HepG2 (cell line): ENCODE measurements around the gene FSTL1. TPM values are rescaled to one million over a fixed set of nuclear protein-coding genes. Genes with fewer than 3 reads are reported as not detected.

Experiments used
- CEBPG ChIP-seq: IDR thresholded peaks from 2 replicates; pipeline ENCODE4 v1.6.1; 2016
- HIVEP1 ChIP-seq: sonication (generic); formaldehyde crosslinking; IDR thresholded peaks from 2 replicates; pipeline ENCODE4 v1.4.0; 2020; ENCODE audit warnings: mild to moderate bottlenecking, missing genetic modification reagents
- MBNL3 ChIP-seq: fragments of 250-450 bp; sonication (Bioruptor Pico); conservative IDR thresholded peaks from 2 replicates; pipeline ENCODE4 v1.8.0; 2022; ENCODE audit warnings: mild to moderate bottlenecking, inconsistent platforms
- MEF2D ChIP-seq: sonication (generic); formaldehyde crosslinking; IDR thresholded peaks from 2 replicates; pipeline ENCODE4 v1.5.1; 2020; ENCODE audit warnings: mild to moderate bottlenecking, missing genetic modification reagents
- PCBP2 ChIP-seq: fragments of 200-400 bp; formaldehyde crosslinking; optimal IDR thresholded peaks from 2 replicates; pipeline ENCODE3; 2018; ENCODE audit warnings: low read length, low read depth; ENCODE audit not compliant: poor library complexity, severe bottlenecking
- RFX1 ChIP-seq: fragments of 450-650 bp; IDR thresholded peaks from 2 replicates; pipeline ENCODE4 v1.6.1; 2017
- SP5 ChIP-seq: IDR thresholded peaks from 2 replicates; pipeline ENCODE4 v1.6.1; 2016; ENCODE audit warnings: low read depth, borderline replicate concordance
- SRSF9 ChIP-seq: fragments of 200-400 bp; formaldehyde crosslinking; IDR thresholded peaks from 2 replicates; pipeline ENCODE4 v1.6.1; 2018; ENCODE audit warnings: borderline replicate concordance, mild to moderate bottlenecking, low read depth, low read length; ENCODE audit not compliant: insufficient read depth, poor library complexity, severe bottlenecking
- TAF15 ChIP-seq: fragments of 200-400 bp; formaldehyde crosslinking; IDR thresholded peaks from one replicate; pipeline ENCODE4 v1.6.1; 2018; ENCODE audit warnings: mild to moderate bottlenecking, low read depth, low read length; ENCODE audit not compliant: poor library complexity, severe bottlenecking
- TBL1XR1 ChIP-seq: fragments of 150-350 bp; IDR thresholded peaks from 2 replicates; pipeline ENCODE4 v1.6.1; 2014; ENCODE audit warnings: borderline replicate concordance, low read length; ENCODE audit not compliant: partially characterized antibody
- ZNF124 ChIP-seq: sonication (generic); formaldehyde crosslinking; IDR thresholded peaks from 2 replicates; pipeline ENCODE4 v1.4.0; 2020; ENCODE audit warnings: missing genetic modification reagents
- ZNF225 ChIP-seq: sonication (generic); formaldehyde crosslinking; IDR thresholded peaks from 2 replicates; pipeline ENCODE4 v1.4.0; 2020; ENCODE audit warnings: mild to moderate bottlenecking, missing genetic modification reagents
- ZNF333 ChIP-seq: sonication (generic); formaldehyde crosslinking; IDR thresholded peaks from 2 replicates; pipeline ENCODE4 v1.4.0; 2020; ENCODE audit warnings: mild to moderate bottlenecking, missing genetic modification reagents, borderline replicate concordance
- ZNF619 ChIP-seq: sonication (generic); formaldehyde crosslinking; IDR thresholded peaks from 2 replicates; pipeline ENCODE4 v1.4.0; 2020; ENCODE audit warnings: mild to moderate bottlenecking, missing genetic modification reagents
- ZNF816 ChIP-seq: sonication (generic); formaldehyde crosslinking; IDR thresholded peaks from 2 replicates; pipeline ENCODE4 v1.8.0; 2022; ENCODE audit warnings: missing genetic modification reagents, mild to moderate bottlenecking, borderline replicate concordance
- ZNF83 ChIP-seq: sonication (generic); formaldehyde crosslinking; IDR thresholded peaks from 2 replicates; pipeline ENCODE4 v1.4.0; 2020; ENCODE audit warnings: missing genetic modification reagents, mild to moderate bottlenecking, borderline replicate concordance
- polyA plus RNA-seq, 8 experiments: library from polyadenylated mRNA; depleted of rRNA in 3 of 8; stranded (reverse) in 7 of 8; unstranded in 1 of 8; fragments of >200 nt; fragmentation: Illumina TruSeq in 4 of 8; extraction: Trizol in 4 of 8; gene quantifications; 2 replicates each; pipeline versions ENCODE4 v1.2.1 to v1.2.3, GENCODE V29; 2011 to 2016; ENCODE audit warnings: low read depth in 4 of 8, missing spikeins in 1 of 8, mixed read lengths in 1 of 8; ENCODE audit not compliant: insufficient read depth in 1 of 8
- total RNA-seq, 5 experiments: library from RNA; depleted of rRNA; stranded (reverse); fragments of >200 nt; fragmentation: Illumina TruSeq; extraction: Trizol; gene quantifications; 2 replicates each; pipeline ENCODE4 v1.2.3, GENCODE V29; 2016; ENCODE audit warnings: low read depth in 1 of 5
- TF ChIP-seq, protein P1 (sequence below): sonication (generic); formaldehyde crosslinking; IDR thresholded peaks from 2 replicates; pipeline ENCODE4 v1.8.1; 2023; ENCODE audit warnings: missing genetic modification reagents, inconsistent platforms, borderline replicate concordance
- TF ChIP-seq, protein P2 (sequence below): sonication (generic); formaldehyde crosslinking; IDR thresholded peaks from 2 replicates; pipeline ENCODE4 v1.5.1; 2020; ENCODE audit warnings: mild to moderate bottlenecking, moderate library complexity, missing genetic modification reagents
- TF ChIP-seq, protein P3 (sequence below): sonication (generic); formaldehyde crosslinking; IDR thresholded peaks from 2 replicates; pipeline ENCODE4 v1.4.0; 2020; ENCODE audit warnings: missing genetic modification reagents
- TF ChIP-seq, protein P4 (sequence below): sonication (generic); formaldehyde crosslinking; IDR thresholded peaks from 2 replicates; pipeline ENCODE4 v1.4.0; 2020; ENCODE audit warnings: missing genetic modification reagents
- TF ChIP-seq, protein P5 (sequence below): sonication (generic); formaldehyde crosslinking; IDR thresholded peaks from 2 replicates; pipeline ENCODE4 v1.8.0; 2022; ENCODE audit warnings: missing genetic modification reagents, mild to moderate bottlenecking, borderline replicate concordance

FSTL1 gene
- total and polyA plus RNA-seq, 2 of the 13 experiments (the other 11 are each of a cell fraction or from before 2014, with no cell fraction given), result 0.07 to 0.29 TPM

DNA sequence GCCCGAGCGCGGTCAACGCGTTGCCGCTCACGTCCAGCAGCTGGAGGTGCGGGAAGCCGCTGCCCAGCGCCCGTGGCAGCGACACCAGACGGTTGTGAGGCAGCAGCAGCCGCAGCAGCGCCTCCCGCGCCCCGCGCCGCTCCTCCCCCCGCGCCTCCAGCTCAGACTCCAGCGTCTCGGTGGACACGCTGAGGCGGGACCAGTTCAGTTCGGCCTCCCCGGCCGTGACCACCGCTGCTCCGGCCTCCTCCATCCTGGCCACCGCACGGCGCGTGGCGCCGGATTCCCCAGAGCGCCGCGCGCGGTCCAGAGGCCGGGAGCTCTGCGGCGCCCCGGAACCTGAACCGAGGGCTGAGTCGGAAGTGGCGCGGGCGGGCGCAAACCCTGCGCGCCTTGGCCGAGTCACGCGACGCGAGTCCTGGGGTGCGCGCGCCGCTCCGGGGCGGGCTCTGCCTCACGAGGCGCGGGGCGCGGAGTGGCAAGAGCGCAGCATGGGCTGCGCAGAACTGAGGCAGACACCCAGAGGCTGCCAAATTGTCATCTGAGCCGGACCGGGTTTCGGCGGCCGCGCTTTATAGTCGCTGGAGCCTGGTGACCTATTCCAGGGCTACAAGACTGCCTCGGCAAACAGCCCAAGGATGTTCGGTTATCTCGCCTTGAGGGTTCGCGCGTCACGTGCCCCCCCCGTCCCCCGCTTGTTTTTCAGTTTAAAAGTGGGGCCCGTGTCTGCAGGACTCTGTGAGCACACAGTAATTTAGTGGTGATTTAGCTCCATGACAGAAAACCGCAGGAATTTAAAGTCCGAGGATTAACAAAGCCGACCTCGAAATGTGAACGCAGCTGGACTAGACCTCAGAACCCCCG is 101.6 kb downstream of the FSTL1 start, which contains the start of gene LRRC58 (continued):
- TF ChIP-seq, protein P1, sequence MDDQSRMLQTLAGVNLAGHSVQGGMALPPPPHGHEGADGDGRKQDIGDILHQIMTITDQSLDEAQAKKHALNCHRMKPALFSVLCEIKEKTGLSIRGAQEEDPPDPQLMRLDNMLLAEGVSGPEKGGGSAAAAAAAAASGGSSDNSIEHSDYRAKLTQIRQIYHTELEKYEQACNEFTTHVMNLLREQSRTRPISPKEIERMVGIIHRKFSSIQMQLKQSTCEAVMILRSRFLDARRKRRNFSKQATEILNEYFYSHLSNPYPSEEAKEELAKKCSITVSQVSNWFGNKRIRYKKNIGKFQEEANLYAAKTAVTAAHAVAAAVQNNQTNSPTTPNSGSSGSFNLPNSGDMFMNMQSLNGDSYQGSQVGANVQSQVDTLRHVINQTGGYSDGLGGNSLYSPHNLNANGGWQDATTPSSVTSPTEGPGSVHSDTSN (CRISPR knock-in tag), result peak; percentile 85
- no peak for TF ChIP-seq MBNL3
- TF ChIP-seq, protein P2, sequence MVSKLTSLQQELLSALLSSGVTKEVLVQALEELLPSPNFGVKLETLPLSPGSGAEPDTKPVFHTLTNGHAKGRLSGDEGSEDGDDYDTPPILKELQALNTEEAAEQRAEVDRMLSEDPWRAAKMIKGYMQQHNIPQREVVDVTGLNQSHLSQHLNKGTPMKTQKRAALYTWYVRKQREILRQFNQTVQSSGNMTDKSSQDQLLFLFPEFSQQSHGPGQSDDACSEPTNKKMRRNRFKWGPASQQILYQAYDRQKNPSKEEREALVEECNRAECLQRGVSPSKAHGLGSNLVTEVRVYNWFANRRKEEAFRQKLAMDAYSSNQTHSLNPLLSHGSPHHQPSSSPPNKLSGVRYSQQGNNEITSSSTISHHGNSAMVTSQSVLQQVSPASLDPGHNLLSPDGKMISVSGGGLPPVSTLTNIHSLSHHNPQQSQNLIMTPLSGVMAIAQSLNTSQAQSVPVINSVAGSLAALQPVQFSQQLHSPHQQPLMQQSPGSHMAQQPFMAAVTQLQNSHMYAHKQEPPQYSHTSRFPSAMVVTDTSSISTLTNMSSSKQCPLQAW (CRISPR knock-in tag), result peak; percentile 56; the same call in 1 of the 2 replicates
- no peak for TF ChIP-seq TAF15
- TF ChIP-seq ZNF83 (CRISPR knock-in tag), result peak; percentile 35; the same call in 1 of the 2 replicates
- TF ChIP-seq PCBP2, result no peak
- TF ChIP-seq ZNF619 (CRISPR knock-in tag), result peak; percentile 76; the same call in 1 of the 2 replicates
- TF ChIP-seq RFX1, result no peak
- TF ChIP-seq ZNF225 (CRISPR knock-in tag), result peak; percentile 40; the same call in 1 of the 2 replicates
- TF ChIP-seq ZNF333 (CRISPR knock-in tag), result peak; percentile 84; the same call in 1 of the 2 replicates
- TF ChIP-seq SRSF9, result no peak
- 0 out of 2 replicates have a peak, but pooled peaks have one; percentile 20 for TF ChIP-seq ZNF124 (CRISPR knock-in tag)
- peak; percentile 55; the same call in 1 of the 2 replicates for TF ChIP-seq MEF2D (CRISPR knock-in tag)
- TF ChIP-seq TBL1XR1, result no peak
- TF ChIP-seq SP5 (CRISPR knock-in tag), result peak; percentile 49; the same call in 1 of the 2 replicates
- TF ChIP-seq, protein P3, sequence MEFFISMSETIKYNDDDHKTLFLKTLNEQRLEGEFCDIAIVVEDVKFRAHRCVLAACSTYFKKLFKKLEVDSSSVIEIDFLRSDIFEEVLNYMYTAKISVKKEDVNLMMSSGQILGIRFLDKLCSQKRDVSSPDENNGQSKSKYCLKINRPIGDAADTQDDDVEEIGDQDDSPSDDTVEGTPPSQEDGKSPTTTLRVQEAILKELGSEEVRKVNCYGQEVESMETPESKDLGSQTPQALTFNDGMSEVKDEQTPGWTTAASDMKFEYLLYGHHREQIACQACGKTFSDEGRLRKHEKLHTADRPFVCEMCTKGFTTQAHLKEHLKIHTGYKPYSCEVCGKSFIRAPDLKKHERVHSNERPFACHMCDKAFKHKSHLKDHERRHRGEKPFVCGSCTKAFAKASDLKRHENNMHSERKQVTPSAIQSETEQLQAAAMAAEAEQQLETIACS (CRISPR knock-in tag), result peak; percentile 89
- TF ChIP-seq, protein P4, sequence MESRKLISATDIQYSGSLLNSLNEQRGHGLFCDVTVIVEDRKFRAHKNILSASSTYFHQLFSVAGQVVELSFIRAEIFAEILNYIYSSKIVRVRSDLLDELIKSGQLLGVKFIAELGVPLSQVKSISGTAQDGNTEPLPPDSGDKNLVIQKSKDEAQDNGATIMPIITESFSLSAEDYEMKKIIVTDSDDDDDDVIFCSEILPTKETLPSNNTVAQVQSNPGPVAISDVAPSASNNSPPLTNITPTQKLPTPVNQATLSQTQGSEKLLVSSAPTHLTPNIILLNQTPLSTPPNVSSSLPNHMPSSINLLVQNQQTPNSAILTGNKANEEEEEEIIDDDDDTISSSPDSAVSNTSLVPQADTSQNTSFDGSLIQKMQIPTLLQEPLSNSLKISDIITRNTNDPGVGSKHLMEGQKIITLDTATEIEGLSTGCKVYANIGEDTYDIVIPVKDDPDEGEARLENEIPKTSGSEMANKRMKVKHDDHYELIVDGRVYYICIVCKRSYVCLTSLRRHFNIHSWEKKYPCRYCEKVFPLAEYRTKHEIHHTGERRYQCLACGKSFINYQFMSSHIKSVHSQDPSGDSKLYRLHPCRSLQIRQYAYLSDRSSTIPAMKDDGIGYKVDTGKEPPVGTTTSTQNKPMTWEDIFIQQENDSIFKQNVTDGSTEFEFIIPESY (CRISPR knock-in tag), result 0 out of 2 replicates have a peak, but pooled peaks have one; percentile 9
- 0 out of 2 replicates have a peak, but pooled peaks have one; percentile 6 for TF ChIP-seq CEBPG
- TF ChIP-seq ZNF816 (CRISPR knock-in tag), result no peak
- TF ChIP-seq HIVEP1 (CRISPR knock-in tag), result no peak
- TF ChIP-seq, protein P5, sequence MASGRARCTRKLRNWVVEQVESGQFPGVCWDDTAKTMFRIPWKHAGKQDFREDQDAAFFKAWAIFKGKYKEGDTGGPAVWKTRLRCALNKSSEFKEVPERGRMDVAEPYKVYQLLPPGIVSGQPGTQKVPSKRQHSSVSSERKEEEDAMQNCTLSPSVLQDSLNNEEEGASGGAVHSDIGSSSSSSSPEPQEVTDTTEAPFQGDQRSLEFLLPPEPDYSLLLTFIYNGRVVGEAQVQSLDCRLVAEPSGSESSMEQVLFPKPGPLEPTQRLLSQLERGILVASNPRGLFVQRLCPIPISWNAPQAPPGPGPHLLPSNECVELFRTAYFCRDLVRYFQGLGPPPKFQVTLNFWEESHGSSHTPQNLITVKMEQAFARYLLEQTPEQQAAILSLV, result peak; percentile 87; the same call in 1 of the 2 replicates
